NT2/D1 (cell line): ENCODE data around the gene MCTP1.
A peak's percentile ranks its signal among the peaks of the same experiment; 100 is the strongest.

Experiments
- DNase-seq: peaks from one replicate; pipeline ENCODE4 v3.0.0-alpha.2; 2011; ENCODE audit warnings: low read depth, low spot score
- H3K27me3 ChIP-seq: 2 replicates; pipeline ENCODE4 v1.6.0; 2011; ENCODE audit warnings: mild to moderate bottlenecking; ENCODE audit not compliant: insufficient read length, insufficient read depth
- H3K36me3 ChIP-seq: 2 replicates; pipeline ENCODE4 v1.6.1; 2011; ENCODE audit warnings: mild to moderate bottlenecking, low read length, mixed read lengths; ENCODE audit not compliant: insufficient read depth, insufficient read length
- H3K4me1 ChIP-seq: 2 replicates; pipeline ENCODE4 v1.5.1; 2011; ENCODE audit not compliant: insufficient read depth, insufficient read length
- H3K4me3 ChIP-seq: 2 replicates; pipeline ENCODE4 v1.5.1; 2011; ENCODE audit warnings: low read depth; ENCODE audit not compliant: insufficient read length
- H3K9ac ChIP-seq: 2 replicates; pipeline ENCODE4 v1.6.0; 2011; ENCODE audit warnings: low read depth; ENCODE audit not compliant: insufficient read length
- H3K9me3 ChIP-seq: 2 replicates; pipeline ENCODE4 v1.5.1; 2011; ENCODE audit warnings: mild to moderate bottlenecking, low read length; ENCODE audit not compliant: insufficient read depth
- SUZ12 ChIP-seq: IDR thresholded peaks from 2 replicates; pipeline ENCODE4 v1.6.1; 2011; ENCODE audit not compliant: insufficient read length, insufficient read depth; ENCODE audit errors: extremely low read depth
- YY1 ChIP-seq: IDR thresholded peaks from 2 replicates; pipeline ENCODE4 v1.6.1; 2011; ENCODE audit not compliant: insufficient read length, insufficient read depth
- ZNF274 ChIP-seq: IDR thresholded peaks from 2 replicates; pipeline ENCODE4 v1.6.1; 2011; ENCODE audit warnings: mild to moderate bottlenecking, low read depth, low read length

The MCTP1 gene

GRCh38 chr5:95284572-95285408 is at the start of gene MCTP1:
MCTP1 (minus strand) TSS chr5:95285094.
- peak within 1 kb of the TSS; percentile 75 for H3K9ac ChIP-seq
- H3K4me1 ChIP-seq = peaks cover 2% of the 10 kb centered on the region
- H3K36me3 ChIP-seq = no peaks in the 10 kb centered on the region
- peak within 1 kb of the TSS; percentile 60 for H3K4me3 ChIP-seq
- no peaks in the 10 kb centered on the region for H3K9me3 ChIP-seq
- peaks cover 38% of the 10 kb centered on the region for H3K27me3 ChIP-seq
- DNase-seq = no peak
- TF ChIP-seq SUZ12 (peak; percentile 82), YY1 (no peak)

- H3K9ac ChIP-seq = no peak overlapping the region
- H3K27me3 ChIP-seq = no peaks in the 10 kb centered on the region
- H3K9me3 ChIP-seq = no peaks in the 10 kb centered on the region
- H3K4me1 ChIP-seq = no peaks in the 10 kb centered on the region
- TF ChIP-seq YY1 = no peak
- no peak for TF ChIP-seq SUZ12
- no peak for TF ChIP-seq ZNF274
- H3K4me3 ChIP-seq = no peak overlapping the region
- no peaks in the 10 kb centered on the region for H3K36me3 ChIP-seq
- DNase-seq = no peak
Observed at GRCh38 chr5:95332158-95332557, 47.3 kb upstream of the MCTP1 start.

- no peak overlapping the region for H3K4me3 ChIP-seq
- TF ChIP-seq ZNF274 (no peak), YY1 (no peak), SUZ12 (no peak)
- no peaks in the 10 kb centered on the region for H3K27me3 ChIP-seq
- H3K4me1 ChIP-seq = no peaks in the 10 kb centered on the region
- H3K9me3 ChIP-seq = no peaks in the 10 kb centered on the region
- H3K36me3 ChIP-seq = no peaks in the 10 kb centered on the region
- no peak for DNase-seq
- H3K9ac ChIP-seq = no peak overlapping the region
Observed at GRCh38 chr5:95331358-95331757, 46.5 kb upstream of the MCTP1 start.

- H3K27me3 ChIP-seq = no peaks in the 10 kb centered on the region
- no peaks in the 10 kb centered on the region for H3K4me1 ChIP-seq
- no peak overlapping the region for H3K9ac ChIP-seq
- no peaks in the 10 kb centered on the region for H3K36me3 ChIP-seq
- H3K4me3 ChIP-seq = no peak overlapping the region
- TF ChIP-seq ZNF274 (no peak), YY1 (no peak), SUZ12 (no peak)
- H3K9me3 ChIP-seq = no peaks in the 10 kb centered on the region
- no peak for DNase-seq
Observed at GRCh38 chr5:95327211-95327610, 42.3 kb upstream of the MCTP1 start.

- DNase-seq = no peak
- H3K9me3 ChIP-seq = no peaks in the 10 kb centered on the region
- no peaks in the 10 kb centered on the region for H3K36me3 ChIP-seq
- TF ChIP-seq SUZ12 = no peak
- TF ChIP-seq YY1 = no peak
- TF ChIP-seq ZNF274 = no peak
- H3K27me3 ChIP-seq = no peaks in the 10 kb centered on the region
- no peak overlapping the region for H3K4me3 ChIP-seq
- H3K9ac ChIP-seq = no peak overlapping the region
- H3K4me1 ChIP-seq = no peaks in the 10 kb centered on the region
Observed at GRCh38 chr5:95317687-95318086, 32.8 kb upstream of the MCTP1 start.

- H3K9me3 ChIP-seq = no peaks in the 10 kb centered on the region
- TF ChIP-seq SUZ12 = no peak
- no peak for TF ChIP-seq YY1
- no peak for TF ChIP-seq ZNF274
- no peaks in the 10 kb centered on the region for H3K36me3 ChIP-seq
- H3K27me3 ChIP-seq = no peaks in the 10 kb centered on the region
- DNase-seq = no peak
- no peak overlapping the region for H3K4me3 ChIP-seq
- no peak overlapping the region for H3K9ac ChIP-seq
- H3K4me1 ChIP-seq = no peaks in the 10 kb centered on the region
Observed at GRCh38 chr5:95317085-95317484, 32.2 kb upstream of the MCTP1 start.

- Histone ChIP-seq H3K27me3 (no peaks in the 10 kb centered on the region), H3K4me1 (no peaks in the 10 kb centered on the region), H3K9ac (no peak overlapping the region), H3K4me3 (no peak overlapping the region), H3K9me3 (no peaks in the 10 kb centered on the region), H3K36me3 (no peaks in the 10 kb centered on the region)
- TF ChIP-seq YY1 (no peak), ZNF274 (no peak), SUZ12 (no peak)
- no peak for DNase-seq
Observed at GRCh38 chr5:95304711-95305110, 19.8 kb upstream of the MCTP1 start.
